GM12878 (cell line): ENCODE results near the gene SF3B6.

Experiments
- GABPA ChIP-seq: IDR thresholded peaks from 2 replicates; pipeline ENCODE4 v1.6.1; 2014; ENCODE audit warnings: antibody characterized with exemption, low read depth, mild to moderate bottlenecking, inconsistent platforms
- HDAC6 ChIP-seq: fragments of 200-600 bp; sonication (generic); IDR thresholded peaks from one replicate; pipeline ENCODE4 v1.8.0; 2017; ENCODE audit warnings: antibody characterized with exemption; ENCODE audit not compliant: unreplicated experiment
- TF ChIP-seq, protein P1 (sequence below), 3 experiments: IDR thresholded peaks in 2 of 3; conservative IDR thresholded peaks in 1 of 3; 2 replicates each; pipeline ENCODE4 v1.5.1; 2011; ENCODE audit warnings: low read depth in 3 of 3, low read length in 3 of 3, mild to moderate bottlenecking in 3 of 3, control low read depth in 2 of 3, moderate library complexity in 2 of 3, inconsistent platforms in 1 of 3, mixed read lengths in 1 of 3; ENCODE audit not compliant: control insufficient read depth in 2 of 3, insufficient read depth in 1 of 3; ENCODE audit errors: extremely low read depth in 1 of 3
- TF ChIP-seq, protein P2 (sequence below): IDR thresholded peaks from 2 replicates; pipeline ENCODE4 v1.6.1; 2011; ENCODE audit warnings: low read depth, low read length, improper control_type of control experiment, borderline replicate concordance
- TF ChIP-seq, protein P3 (sequence below): fragments of 450-650 bp; IDR thresholded peaks from 2 replicates; pipeline ENCODE4 v1.6.1; 2017; ENCODE audit warnings: mild to moderate bottlenecking

DNA sequence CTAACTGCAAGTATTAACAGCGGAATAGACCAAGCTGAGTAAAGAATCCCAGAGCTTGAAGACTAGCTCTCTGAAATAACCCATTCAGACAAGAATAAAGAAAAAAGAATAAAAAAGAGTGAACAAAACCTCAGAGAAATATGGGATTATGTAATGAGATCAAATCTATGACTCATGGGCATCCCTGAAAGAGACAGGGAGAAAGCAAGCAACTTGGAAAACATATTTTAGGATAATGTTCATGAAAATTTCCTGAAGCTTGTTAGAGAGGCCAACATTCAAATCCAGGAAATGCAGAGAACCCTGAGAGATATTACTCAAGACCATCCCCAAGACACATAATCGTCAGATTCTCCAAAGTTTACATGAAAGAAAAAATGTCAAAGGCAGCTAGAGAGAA lies 29.7 kb upstream of the SF3B6 start:
- TF ChIP-seq, protein P1, sequence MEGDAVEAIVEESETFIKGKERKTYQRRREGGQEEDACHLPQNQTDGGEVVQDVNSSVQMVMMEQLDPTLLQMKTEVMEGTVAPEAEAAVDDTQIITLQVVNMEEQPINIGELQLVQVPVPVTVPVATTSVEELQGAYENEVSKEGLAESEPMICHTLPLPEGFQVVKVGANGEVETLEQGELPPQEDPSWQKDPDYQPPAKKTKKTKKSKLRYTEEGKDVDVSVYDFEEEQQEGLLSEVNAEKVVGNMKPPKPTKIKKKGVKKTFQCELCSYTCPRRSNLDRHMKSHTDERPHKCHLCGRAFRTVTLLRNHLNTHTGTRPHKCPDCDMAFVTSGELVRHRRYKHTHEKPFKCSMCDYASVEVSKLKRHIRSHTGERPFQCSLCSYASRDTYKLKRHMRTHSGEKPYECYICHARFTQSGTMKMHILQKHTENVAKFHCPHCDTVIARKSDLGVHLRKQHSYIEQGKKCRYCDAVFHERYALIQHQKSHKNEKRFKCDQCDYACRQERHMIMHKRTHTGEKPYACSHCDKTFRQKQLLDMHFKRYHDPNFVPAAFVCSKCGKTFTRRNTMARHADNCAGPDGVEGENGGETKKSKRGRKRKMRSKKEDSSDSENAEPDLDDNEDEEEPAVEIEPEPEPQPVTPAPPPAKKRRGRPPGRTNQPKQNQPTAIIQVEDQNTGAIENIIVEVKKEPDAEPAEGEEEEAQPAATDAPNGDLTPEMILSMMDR (IDR thresholded peaks at IDR 0.05 in 2 of 3, conservative IDR thresholded peaks at IDR 0.05 in 1 of 3; ENCODE audit: control insufficient read depth in 2 of 3, extremely low read depth in 1 of 3, insufficient read depth in 1 of 3, low read depth in 3 of 3, low read length in 3 of 3) = no peak
- no peak for TF ChIP-seq GABPA
- TF ChIP-seq, protein P2, sequence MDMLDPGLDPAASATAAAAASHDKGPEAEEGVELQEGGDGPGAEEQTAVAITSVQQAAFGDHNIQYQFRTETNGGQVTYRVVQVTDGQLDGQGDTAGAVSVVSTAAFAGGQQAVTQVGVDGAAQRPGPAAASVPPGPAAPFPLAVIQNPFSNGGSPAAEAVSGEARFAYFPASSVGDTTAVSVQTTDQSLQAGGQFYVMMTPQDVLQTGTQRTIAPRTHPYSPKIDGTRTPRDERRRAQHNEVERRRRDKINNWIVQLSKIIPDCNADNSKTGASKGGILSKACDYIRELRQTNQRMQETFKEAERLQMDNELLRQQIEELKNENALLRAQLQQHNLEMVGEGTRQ = no peak
- no peak for TF ChIP-seq HDAC6
- TF ChIP-seq, protein P3, sequence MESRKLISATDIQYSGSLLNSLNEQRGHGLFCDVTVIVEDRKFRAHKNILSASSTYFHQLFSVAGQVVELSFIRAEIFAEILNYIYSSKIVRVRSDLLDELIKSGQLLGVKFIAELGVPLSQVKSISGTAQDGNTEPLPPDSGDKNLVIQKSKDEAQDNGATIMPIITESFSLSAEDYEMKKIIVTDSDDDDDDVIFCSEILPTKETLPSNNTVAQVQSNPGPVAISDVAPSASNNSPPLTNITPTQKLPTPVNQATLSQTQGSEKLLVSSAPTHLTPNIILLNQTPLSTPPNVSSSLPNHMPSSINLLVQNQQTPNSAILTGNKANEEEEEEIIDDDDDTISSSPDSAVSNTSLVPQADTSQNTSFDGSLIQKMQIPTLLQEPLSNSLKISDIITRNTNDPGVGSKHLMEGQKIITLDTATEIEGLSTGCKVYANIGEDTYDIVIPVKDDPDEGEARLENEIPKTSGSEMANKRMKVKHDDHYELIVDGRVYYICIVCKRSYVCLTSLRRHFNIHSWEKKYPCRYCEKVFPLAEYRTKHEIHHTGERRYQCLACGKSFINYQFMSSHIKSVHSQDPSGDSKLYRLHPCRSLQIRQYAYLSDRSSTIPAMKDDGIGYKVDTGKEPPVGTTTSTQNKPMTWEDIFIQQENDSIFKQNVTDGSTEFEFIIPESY = no peak
